CD4-positive, alpha-beta T cell treated with Interleukin-21 for 1 hour (primary cell): ENCODE data around the gene MGRN1.
A peak's percentile ranks its signal among the peaks of the same experiment; 100 is the strongest.

ENCODE experiments used
- DNase-seq: peaks from one replicate; pipeline ENCODE4 v3.0.0-alpha.2; 2020

MGRN1 gene

DNA sequence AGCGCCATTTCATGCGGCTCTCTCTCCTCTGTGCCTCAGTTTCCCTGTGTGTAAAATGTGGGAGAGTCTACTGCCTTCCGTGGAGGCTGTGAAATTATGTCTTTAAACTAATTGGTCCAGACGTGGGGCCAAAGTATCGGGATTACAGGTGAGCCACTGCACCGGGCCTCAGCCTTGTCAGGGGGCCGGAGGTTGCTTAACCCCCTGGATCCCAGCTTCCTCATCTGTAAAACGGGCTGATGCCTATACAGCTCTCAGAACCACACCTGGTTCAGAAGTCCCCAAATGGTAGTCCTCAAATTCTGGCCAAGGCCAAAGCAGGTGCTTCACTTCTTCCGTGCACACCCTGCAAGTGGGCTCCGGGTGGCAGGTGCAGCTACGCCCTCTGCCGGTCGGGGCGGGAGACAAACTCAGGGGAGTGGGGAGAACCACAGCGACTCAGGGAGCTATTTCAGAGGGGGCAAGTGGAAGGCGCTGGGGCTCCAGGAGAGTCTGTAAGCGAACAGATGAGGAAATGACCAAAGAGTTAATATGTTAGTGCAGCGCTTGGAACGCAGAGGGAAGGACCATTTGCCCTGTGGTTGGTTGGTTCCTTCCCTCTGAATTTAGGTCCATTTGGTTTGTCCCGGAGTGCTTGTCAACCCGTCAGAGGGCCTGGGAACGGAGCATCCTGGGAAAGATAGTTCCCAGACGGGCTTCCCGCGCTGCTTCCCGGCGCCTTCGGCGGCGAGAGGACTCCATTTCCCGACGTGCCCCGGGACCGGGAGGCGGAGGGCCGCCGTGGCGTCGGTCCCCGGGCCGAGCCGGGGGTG lies at the start of gene MGRN1:
Gene MGRN1 (plus strand): TSS at position 812 of the 812 bp plus-strand sequence. CDS start 135 bp downstream, outside the sequence.
- peak; percentile 96 for DNase-seq

DNA sequence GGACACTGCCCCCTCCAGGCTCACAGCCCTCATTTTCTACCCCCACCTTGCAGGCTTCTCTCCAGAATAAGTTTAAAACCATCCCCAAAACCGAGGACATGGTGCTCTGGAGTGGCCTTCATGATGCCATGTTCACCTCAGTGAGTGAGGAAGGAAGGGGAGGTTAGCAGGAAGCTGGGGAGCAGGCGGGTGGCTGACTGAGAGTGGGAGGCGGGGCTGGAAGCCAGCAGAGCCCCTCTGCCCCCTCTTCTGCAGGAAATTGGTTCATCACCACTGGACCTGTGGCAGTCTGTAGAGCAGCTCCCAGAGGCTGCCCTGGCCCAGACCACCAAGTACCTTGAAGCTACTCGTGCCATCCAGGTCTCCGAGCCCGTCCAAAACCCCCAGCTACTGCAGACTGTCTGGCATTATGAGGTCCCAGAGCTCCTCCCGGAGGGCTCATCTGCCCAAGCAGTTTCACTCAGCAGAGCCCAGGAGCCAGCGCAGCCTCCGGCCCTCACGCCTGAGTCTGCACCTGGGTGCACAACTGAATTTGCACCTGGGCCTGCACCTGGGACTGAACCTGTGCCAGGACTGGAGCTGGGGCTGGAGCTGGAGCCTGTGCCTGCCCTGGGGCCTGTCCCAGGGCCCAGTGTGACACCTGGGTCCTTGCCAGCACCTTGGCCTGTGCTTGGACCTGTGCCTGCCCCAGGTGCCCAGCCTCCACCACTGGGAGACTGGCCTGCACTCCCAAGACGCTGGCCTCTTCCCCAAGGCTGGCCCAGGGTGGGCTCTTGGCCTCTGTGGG lies 49.5 kb upstream of the MGRN1 start:
- DNase-seq: no peak

DNA sequence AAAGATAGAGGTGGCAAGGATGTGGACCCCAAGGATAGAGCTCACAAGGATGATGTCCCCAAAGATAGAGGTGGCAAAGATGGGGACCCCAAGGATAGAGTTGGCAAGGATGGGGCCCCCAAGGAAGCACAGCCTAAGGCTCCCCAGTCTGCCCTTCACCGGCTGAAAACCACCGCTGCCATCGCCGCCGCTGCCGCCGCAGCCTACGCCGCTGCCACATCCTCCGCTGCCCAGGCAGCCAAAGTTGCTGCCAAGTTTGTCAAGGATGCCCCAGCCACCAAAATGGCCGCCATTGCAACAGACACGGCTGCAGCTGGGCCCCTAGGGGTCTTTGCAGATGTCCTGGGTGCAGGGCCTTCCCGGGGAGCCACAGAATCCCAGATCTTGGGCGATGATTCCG lies 48.6 kb upstream of the MGRN1 start:
- no peak for DNase-seq

DNA sequence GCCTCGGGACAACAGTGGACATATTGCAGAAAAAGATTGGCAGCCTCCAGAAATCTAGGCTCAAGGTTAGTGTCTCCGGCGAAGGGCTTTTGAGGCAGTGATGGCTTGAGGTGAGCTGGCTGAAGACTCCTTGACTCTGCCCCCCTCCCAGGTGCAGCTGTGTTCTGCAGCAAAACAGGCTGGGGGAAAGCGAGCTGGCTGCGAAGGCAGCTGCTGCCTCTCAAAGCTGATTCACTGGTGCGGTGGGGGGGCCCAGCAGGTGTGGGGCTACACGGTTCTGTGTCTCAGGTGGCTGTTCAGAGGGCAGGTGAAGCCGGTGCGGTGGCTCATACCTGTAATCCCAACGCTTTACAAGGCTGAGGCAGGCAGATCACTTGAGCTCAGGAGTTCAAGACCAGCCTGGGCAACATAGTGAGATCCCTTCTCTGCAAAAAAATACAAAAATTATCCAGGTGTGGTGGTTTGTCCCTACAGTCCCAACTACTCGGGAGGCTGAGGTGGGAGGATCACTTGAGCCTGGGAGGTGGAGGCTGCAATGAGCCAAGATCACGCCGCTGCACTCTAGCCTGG lies 45.6 kb upstream of the MGRN1 start:
- no peak for DNase-seq

DNA sequence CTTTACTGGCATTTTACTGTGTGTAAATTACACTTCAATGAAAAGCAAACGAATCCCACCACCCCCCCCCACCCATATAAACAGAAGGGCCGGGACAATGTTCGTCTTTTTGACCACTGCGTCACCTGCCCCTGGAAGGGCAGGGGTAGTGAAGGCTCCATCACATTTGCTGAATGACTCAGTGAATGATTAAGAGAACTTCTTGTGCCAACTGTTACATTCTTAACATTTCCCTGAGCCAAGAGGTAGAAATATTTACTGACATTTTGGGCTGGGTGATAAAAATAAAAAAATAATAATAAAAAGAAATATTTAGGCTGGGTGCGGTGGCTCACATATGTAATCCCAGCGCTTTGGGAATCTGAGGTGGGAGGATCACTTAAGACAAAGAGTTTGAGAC lies 44.4 kb upstream of the MGRN1 start:
- no peak for DNase-seq

DNA sequence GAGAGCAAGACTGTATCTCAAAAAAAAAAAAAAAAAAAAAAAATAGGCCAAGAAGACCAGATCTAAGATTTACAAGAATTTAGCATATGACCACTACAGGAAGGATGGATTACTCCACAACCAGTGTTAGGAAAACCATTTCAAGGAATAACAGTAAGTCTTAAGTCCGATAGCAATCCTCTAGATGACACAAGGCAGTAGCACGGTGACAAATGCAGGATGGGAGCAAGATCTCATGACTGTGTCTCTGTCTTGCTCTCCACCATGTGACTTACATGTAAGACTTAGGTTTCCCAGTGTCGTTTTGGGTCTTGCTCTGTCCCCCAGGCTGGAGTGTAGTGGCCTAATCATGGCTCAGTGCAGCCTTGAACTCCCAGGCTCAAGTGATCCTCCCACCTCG lies 40.7 kb upstream of the MGRN1 start:
- no peak for DNase-seq

DNA sequence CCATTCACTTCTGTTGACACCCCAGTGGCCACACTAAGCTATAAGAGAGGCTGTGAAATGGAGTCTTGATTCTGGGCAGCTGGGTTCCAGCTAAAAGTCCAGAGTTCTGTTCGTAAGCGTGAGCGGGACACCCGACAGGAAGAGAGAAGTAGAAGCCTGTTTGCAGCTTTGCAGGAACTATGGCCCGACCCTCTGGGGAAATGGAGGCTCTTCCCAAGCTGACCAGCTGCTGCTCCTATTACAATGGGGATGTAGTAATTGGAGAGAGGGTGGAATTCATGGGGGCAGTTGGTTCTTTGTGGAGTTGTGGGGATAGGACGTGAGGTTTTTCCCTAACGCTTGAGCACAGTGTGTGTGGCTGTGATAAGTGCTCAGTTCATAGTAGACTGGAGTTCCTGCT lies 38.3 kb upstream of the MGRN1 start:
- no peak for DNase-seq

DNA sequence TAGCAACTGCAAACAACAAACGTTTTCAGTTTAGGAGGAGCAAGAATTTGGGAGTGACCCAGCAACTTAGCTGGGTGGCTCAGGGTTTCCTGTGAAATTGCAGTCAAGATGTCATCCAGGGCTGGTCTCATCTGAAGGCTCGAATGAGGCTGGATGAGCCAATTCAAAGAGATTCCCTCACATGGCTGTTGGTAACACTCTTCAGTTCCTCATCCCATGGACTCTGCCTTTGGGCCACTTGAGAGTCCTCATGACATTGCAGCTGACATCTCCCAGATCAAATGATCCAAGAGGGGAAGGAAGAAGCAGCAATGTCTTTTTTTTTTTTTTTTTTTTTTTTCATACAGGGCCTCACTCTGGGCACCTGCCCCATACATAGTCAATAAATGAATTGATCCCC lies 36.2 kb upstream of the MGRN1 start:
- no peak for DNase-seq

DNA sequence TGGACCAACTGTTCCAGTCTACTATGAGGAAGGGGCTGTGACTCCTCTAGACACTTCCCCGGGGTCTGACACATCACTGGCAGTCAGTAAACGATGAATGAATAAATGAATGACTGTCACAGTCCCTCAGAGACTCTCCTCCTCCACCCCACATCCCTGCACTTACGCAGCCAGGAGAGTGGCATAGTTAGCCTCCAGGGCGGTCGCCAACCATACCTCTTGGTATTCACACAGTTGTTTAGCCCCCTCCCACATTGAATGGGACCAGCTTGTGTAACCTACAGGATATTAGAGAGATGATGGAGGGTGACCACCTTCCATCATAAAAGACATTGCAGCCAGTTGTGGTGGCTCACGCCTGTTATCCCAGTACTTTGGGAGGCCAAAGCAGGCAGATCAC lies 35.7 kb upstream of the MGRN1 start:
- DNase-seq: no peak

DNA sequence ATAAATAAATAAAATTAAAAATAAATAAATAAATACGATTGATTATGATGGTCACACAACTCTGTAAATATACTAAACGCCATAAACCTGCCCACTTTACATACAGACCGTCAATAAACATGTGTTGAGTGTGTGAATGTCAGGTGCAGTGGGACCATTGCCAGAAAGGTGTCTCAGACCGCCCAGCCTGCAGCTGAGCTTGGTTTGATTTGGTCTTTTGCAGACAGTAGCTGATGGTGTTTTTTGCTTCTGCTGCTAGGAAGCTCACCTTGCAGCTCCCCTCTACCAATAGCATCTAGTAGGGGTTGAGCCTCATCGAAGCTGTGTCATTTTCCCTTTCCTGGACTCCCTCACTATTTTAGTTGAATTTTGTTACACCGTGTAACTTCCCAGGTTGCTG lies 33.4 kb upstream of the MGRN1 start:
- DNase-seq: no peak

DNA sequence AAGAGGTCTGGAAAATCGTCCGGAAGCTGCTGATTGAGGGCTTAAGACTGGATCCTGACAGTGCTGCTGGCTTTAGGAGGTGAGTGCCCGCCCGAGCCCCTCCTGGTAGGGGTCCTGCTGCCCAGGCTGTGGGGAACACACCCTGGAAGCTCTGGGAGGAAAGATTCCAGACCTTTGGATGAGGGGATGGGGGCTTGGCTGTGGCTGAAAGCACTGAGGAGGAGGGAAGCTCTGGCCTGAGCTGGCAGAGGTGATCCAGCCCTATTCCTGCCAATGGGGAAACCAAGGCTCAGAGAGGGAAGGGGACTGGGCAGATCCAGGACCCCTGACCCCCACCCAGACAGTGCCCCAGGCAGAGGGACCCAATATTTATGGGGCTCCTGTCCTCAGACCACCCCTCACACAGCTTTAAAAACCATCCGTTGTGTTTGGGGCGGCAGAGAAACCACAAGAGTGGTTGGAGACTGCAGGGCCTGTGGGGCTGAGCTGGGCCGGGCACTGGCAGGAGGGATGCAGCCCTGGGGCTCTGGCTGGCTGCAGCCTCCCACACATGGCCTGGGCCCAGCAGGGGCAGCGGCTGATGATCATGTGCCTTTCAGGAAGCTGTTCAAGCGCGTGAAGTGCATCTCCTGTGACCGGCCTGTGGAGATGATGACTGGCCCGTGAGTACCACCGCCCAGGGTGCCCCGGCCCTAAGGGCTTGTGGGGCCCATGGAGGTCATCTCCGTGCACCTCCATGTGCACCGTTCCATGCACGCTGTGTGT lies 32.7 kb upstream of the MGRN1 start:
- no peak for DNase-seq

DNA sequence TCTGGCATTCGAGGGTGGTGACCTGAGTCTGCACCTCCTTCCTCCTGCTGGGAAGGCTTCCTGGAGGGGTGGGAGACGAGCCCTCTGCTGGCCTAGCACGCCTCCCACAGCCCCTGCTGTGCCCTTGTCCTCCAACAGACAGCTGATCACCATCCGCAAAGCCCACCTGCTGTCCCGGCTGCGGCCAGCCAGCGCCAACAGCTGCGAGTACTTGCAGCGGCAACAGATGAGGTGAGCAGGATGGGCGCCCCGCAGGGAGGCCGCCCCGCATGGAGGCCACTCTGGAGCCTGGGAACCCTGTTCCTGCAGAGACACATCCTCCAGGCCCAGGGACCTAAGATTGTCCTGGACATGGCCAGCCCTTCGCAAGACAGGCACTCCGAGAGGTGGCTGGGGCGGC lies 31.5 kb upstream of the MGRN1 start:
- no peak for DNase-seq

DNA sequence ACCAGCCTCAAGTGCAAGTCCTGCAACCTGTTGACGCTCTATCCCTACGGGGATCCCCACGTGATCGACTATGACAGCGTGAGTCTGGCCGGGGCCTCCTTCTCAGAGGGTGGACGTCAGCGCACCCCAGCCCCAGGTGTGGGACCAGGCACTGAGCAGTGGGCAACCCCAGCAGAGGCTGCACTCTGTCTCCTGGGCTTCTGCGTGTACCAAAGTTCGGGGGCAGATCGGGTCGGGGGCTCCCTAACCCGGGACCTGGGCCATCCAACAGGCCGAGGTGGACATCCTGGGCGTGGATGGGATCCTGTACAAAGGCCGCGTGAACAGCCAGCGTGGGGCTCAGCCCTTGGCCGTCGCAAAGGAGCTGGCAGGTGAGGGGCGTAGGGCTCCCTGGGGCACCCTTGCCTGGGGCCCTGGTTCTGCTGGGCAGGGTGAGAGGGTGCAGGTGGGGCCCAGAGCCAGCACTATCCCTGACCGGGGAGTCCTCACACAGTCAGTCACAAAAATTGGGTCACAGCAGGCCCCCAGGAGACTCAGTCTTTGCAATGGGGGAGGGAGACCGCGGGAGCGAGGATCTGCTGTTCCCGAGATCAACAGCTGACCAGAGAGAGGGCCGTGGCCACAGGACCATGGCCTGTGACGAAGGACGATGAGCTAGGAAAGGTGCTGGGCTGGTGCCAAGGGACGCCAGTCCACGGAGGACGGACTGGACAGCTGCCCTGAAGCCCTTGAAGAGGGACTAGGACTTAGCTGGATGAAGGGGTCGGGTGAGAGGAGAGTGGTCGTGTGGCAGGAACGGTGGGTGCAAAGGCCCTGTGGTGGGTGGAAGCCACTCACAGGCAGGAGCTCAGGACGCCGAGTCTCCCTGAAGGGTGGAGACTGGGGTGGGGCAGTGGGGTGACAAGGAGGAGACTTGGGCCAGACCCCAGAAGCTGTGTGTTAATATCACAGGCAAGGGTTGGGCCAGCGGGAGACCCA lies 29.9 kb upstream of the MGRN1 start:
- DNase-seq: no peak

DNA sequence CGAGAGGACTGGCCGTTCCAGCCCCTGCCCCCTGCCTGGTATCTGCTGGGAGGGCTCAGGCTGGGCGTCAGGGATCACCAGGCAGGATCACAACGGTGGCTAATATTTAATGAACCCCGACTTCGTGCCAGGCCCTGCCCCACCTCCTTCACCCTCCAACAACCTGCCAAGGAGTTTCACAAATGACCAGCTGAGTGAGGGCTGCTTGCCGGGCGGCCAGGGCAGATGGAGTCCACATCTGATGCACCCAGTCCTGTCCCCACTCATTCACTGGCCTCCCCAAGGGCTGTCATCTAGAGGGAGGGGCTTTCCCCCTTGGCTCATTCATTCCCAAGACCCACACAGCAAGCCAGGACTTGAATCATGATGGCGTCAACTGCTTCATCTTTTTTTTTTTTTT lies 27.5 kb upstream of the MGRN1 start:
- no peak for DNase-seq

DNA sequence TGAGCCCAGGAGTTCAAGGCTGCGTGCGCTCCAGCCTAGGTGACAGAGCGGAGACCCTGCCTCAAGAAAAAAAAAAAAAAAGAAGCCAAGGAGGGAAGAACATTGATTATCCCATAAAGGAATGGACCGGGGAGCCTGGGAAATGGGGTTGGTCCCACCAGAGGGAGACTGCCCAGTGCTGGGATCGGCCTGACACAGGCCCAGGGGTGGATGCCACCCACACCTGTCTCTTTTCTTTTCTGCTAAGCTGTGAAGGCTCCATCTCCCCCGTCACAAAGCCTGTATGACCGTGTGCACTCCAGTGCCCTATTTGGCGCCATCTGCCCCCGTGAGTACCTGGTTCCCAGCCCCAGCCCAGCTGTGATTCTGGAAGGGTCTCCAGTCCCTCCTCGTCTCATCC lies 25.6 kb upstream of the MGRN1 start:
- no peak for DNase-seq

DNA sequence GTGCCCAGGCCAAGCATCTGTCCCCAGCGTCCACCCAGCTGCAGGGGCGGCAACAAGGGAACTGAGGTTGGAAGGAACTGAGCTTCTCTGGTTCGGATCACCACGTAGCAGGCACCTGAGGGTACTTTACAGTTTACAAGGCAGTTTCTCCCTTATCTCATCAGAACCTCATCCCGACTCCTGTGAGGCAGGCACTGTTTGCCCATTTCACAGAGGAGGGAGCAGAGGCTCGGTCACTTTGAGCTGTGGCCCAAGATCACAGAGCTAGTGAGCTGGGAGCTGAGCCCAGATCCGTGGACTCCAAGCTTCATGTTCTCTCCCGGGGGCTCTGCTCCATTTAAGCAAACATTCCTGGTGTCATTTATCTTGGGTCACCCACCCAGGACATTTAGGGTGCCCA lies 25.1 kb upstream of the MGRN1 start:
- no peak for DNase-seq

DNA sequence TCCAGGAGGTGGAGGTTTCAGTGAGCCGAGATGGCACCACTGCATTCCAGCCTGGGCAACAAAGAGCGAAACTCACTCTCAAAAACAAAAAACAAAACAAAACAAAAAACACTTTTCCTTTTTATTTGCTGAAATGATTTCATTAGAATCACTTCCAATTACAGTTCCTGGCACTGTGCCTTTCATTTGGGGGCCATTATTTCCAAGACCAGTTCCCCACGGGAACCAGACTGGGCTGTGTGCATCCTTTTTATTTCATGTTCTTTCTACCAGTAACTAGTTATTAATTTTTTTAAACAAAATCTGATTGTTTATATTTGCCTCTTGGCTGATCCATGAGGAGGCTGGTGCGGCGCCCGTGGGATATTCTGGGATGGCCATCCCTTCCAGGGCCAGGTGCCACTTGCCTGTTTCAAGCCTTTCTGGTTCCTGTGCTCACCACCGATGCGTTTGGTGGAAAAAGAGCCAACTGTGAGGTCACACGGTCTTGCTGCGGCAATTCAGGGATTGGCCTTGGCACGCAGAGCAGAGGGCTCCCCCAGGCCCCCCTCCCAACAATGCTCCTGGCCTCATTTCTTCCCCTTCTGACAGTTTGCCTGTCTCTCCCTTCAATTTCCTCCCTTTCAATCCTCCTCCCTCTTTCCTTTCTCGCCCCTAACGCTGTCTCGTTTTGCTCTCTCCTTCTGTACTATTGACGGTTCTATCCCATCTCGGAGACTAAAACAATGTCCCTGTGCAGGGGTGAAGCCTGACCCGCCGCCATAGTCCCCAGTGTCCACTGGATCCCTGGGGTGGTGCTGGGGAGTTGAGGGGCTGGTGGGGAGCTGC lies 23.4 kb upstream of the MGRN1 start:
- DNase-seq: no peak

DNA sequence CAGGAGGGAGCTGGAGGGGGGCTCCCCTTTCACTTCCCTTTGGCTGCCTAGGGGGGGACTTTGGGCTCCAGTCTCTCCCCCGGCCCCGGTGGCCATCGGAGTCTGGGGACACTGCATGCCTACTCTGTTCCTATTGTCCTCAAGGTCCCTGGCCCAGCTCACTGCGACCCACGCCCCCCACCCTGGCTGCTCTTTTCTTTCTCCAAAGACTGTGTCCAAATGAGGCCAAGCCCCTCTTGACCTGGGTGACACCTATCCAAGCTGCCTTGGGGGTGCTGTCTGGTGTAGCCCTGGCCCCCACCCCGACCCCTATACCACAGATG lies 22.8 kb upstream of the MGRN1 start:
- DNase-seq: no peak

DNA sequence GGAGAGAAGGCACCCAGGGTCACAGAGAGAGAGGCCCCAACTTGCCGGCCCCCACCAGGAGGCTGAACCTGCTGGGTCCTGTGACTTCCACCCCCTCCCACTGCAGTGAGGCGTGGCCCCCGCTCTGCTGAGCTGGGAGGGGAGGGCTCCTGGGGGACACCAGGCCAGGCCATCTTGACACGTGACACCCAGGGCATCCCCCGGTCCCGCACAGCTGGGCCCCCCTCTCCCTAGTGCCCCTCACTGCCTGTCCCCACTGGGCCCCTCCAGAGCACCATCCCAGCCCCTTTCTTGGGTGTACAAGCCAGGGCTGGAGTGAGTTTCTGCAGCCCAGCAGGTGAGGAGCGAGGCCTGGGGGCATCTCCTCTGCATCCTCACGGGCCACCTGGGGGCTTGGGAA lies 22.3 kb upstream of the MGRN1 start:
- no peak for DNase-seq

DNA sequence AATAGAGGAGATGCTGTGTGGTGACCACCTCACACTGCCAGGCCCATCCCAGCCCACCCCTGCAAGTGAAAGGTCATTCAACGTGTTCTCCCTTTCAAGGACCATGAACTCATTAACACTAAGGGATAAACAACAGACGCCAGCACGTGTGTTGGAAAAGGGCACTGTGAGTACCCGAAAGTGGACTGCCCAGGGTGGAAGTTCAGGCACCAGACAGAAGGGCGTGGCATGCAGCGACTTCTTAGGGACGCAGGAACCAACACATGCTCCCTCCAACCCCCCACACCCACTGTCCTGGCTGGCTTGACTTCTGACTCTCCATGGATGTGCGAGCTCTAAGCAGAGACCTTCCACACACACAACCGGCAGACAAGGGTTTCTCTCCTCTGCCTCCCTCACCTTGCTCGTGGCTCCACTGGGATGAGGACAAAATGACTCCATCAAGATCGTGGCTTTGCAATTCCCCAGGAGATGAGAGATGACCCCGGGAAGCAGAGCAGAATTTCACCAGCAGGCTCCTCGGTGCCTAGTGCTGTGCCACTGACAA lies 20.9 kb upstream of the MGRN1 start:
- DNase-seq: no peak

DNA sequence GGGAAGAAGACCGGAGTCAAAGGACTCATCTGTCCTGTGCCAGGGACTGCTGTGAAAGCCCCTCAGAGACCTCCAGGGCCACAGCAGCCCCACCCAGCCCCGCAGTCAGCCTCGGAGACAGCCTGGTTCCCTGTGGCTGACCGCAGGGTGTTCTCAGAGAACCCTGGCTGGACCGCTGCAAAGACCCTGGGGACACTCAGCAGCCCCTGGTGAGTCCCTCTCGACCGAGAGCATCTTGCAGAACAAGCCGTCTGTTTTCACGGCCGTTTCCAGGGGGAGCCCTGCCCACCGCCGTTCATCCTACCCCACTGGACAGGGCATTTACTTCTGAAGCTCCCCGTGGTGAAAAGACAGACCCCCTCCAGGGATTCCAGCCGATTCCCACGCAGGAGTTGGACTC lies 20.2 kb upstream of the MGRN1 start:
- no peak for DNase-seq
